Peyer's patch (tissue), 4 donors: ENCODE data around the gene NPHP1. TPM values are rescaled to one million over a fixed set of nuclear protein-coding genes. Genes with fewer than 3 reads are reported as not detected.

Source experiments
- DNase-seq, 3 donors: peaks; one replicate each; pipeline ENCODE4 v3.0.0-alpha.2; 2017 to 2019
- H3K27ac ChIP-seq, 4 donors: fragments of 200-600 bp; sonication (generic); one replicate each; pipeline ENCODE4 v1.5.1; 2016 to 2019
- H3K27me3 ChIP-seq, 2 donors: fragments of 200-600 bp; sonication (generic); one replicate each; pipeline ENCODE4 v1.5.1; 2019
- H3K36me3 ChIP-seq, 3 donors: fragments of 200-600 bp; sonication (generic); one replicate each; pipeline ENCODE4 v1.5.1; 2016 to 2019
- H3K4me1 ChIP-seq, 4 donors: fragments of 200-600 bp; sonication (generic); one replicate each; pipeline ENCODE4 v1.5.1; 2016 to 2019
- H3K4me3 ChIP-seq, 4 donors: fragments of 200-600 bp; sonication (generic); 1 replicate in 3 of 4; 2 replicates in 1 of 4; pipeline ENCODE4 v1.5.1; 2016 to 2019; ENCODE audit warnings: mild to moderate bottlenecking in 1 of 4
- H3K9me3 ChIP-seq, 4 donors: fragments of 200-600 bp; sonication (generic); one replicate each; pipeline ENCODE4 v1.5.1; 2016 to 2019; ENCODE audit warnings: mild to moderate bottlenecking in 1 of 4
- CTCF ChIP-seq, 6 experiments: fragments of 450-650 bp in 4 of 6; fragments of 200-600 bp in 2 of 6; sonication (generic) in 1 of 6; IDR thresholded peaks; one replicate each; pipeline ENCODE4 v1.5.1; 2017 to 2019; ENCODE audit warnings: antibody characterized with exemption in 6 of 6, mild to moderate bottlenecking in 3 of 6, moderate library complexity in 1 of 6
- POLR2A ChIP-seq, 2 donors: fragments of 450-650 bp; IDR thresholded peaks; one replicate each; pipeline ENCODE4 v1.5.1; 2017; ENCODE audit warnings: antibody characterized with exemption in 2 of 2, mild to moderate bottlenecking in 2 of 2, moderate library complexity in 2 of 2
- total RNA-seq, 4 donors: library from RNA; depleted of rRNA; stranded (reverse); fragments of >200 nt; gene quantifications; one replicate each; pipeline ENCODE4 v1.1.0, GENCODE V29; 2016

Gene NPHP1
- total RNA-seq, 4 donors from 2014 or later = 0.94 to 20.6 TPM; not detected in 2

- H3K4me1 ChIP-seq = no peaks in the 10 kb centered on the region
- TF ChIP-seq CTCF (IDR thresholded peaks at IDR 0.05) (no peak), POLR2A (IDR thresholded peaks at IDR 0.05) (no peak)
- no peak for DNase-seq
Observed at GRCh38 chr2:110126086-110126773, 78.6 kb downstream of the NPHP1 start.

GRCh38 chr2:110124939-110125691 is 79.7 kb downstream of the NPHP1 start:
- Histone ChIP-seq H3K27me3 (no peaks in the 10 kb centered on the region), H3K9me3 (no peaks in the 10 kb centered on the region), H3K27ac (no peak overlapping the region), H3K4me3 (no peak overlapping the region), H3K4me1 (no peaks in the 10 kb centered on the region), H3K36me3 (no peaks in the 10 kb centered on the region)
- DNase-seq = no peak
- no peak for TF ChIP-seq POLR2A (IDR thresholded peaks at IDR 0.05)

More at GRCh38 chr2:110126086-110126773, 78.6 kb downstream of the NPHP1 start:
- H3K4me3 ChIP-seq = no peak overlapping the region
- H3K36me3 ChIP-seq = no peaks in the 10 kb centered on the region
- no peaks in the 10 kb centered on the region for H3K9me3 ChIP-seq
- no peak overlapping the region for H3K27ac ChIP-seq
- H3K27me3 ChIP-seq = no peaks in the 10 kb centered on the region

GRCh38 chr2:110124038-110124825 is 80.6 kb downstream of the NPHP1 start:
- H3K9me3 ChIP-seq = no peaks in the 10 kb centered on the region
- no peaks in the 10 kb centered on the region for H3K36me3 ChIP-seq
- no peaks in the 10 kb centered on the region for H3K4me1 ChIP-seq
- H3K27ac ChIP-seq = no peak overlapping the region
- no peak for DNase-seq
- no peak overlapping the region for H3K4me3 ChIP-seq
- H3K27me3 ChIP-seq = no peaks in the 10 kb centered on the region
- TF ChIP-seq POLR2A (IDR thresholded peaks at IDR 0.05) (no peak), CTCF (IDR thresholded peaks at IDR 0.05) (no peak)

- Histone ChIP-seq H3K4me3 (no peak overlapping the region), H3K27ac (no peak overlapping the region), H3K36me3 (no peaks in the 10 kb centered on the region), H3K27me3 (no peaks in the 10 kb centered on the region), H3K9me3 (no peaks in the 10 kb centered on the region), H3K4me1 (peaks cover 0 to 3% (median 0%) of the 10 kb centered on the region in 4 donors)
- TF ChIP-seq POLR2A (IDR thresholded peaks at IDR 0.05) (no peak), CTCF (IDR thresholded peaks at IDR 0.05) (no peak)
- DNase-seq = no peak
Observed at GRCh38 chr2:110121592-110121991, 83.2 kb downstream of the NPHP1 start.

GRCh38 chr2:110121052-110121334 is 83.8 kb downstream of the NPHP1 start:
- no peaks in the 10 kb centered on the region for H3K9me3 ChIP-seq
- no peaks in the 10 kb centered on the region for H3K36me3 ChIP-seq
- H3K4me3 ChIP-seq = no peak overlapping the region
- H3K27ac ChIP-seq = no peak overlapping the region
- DNase-seq = no peak
- no peak for TF ChIP-seq CTCF (IDR thresholded peaks at IDR 0.05)
- TF ChIP-seq POLR2A (IDR thresholded peaks at IDR 0.05) = no peak
- H3K27me3 ChIP-seq = no peaks in the 10 kb centered on the region
- H3K4me1 ChIP-seq = peaks cover 0 to 9% (median 0%) of the 10 kb centered on the region in 4 donors
